B cell (primary cell): ENCODE results near the gene LRRC15. TPM values are rescaled to one million over a fixed set of nuclear protein-coding genes. Genes with fewer than 3 reads are reported as not detected.

Source experiments
- ATAC-seq: fragments of 200-7000 bp; cut with Tn5 transposase; one replicate; pipeline ENCODE4 v1.10.0; 2021; ENCODE audit warnings: low read depth, mild to moderate bottlenecking, moderate number of reproducible peaks, moderate library complexity
- CTCF ChIA-PET: fragments of 350-600 bp; sonication (Branson Sonifier 250); formaldehyde crosslinking; loops from one replicate; lab custom pipeline; 2021; ENCODE audit warnings: antibody characterized with exemption, inconsistent platforms; lab: Charles Lee
- POLR2A ChIA-PET: fragments of 350-600 bp; sonication (Branson Sonifier 250); formaldehyde crosslinking; loops from one replicate; lab custom pipeline; 2021; ENCODE audit warnings: antibody characterized with exemption; lab: Charles Lee
- DNase-seq: peaks from one replicate; pipeline ENCODE4 v3.0.0; 2013
- H2AFZ ChIP-seq: 2 replicates; pipeline ENCODE4 v1.6.1; 2012; ENCODE audit warnings: mild to moderate bottlenecking, low read depth, low read length; ENCODE audit not compliant: insufficient read depth, poor library complexity, severe bottlenecking
- H3K27ac ChIP-seq, 2 donors: 1 replicate in 1 of 2; 2 replicates in 1 of 2; pipeline ENCODE4 v1.5.1; 2012 to 2013; ENCODE audit warnings: low read length in 2 of 2, mild to moderate bottlenecking in 2 of 2, moderate library complexity in 1 of 2
- H3K27me3 ChIP-seq, 4 experiments: fragments of 200-600 bp in 1 of 4; sonication (generic) in 1 of 4; replicated peaks in 1 of 4; 1 replicate in 2 of 4; 2 replicates in 2 of 4; pipeline versions ENCODE4 v1.6.1 to v1.7.0; 2013 to 2016; ENCODE audit warnings: low read length in 3 of 4, mild to moderate bottlenecking in 2 of 4, mixed read lengths in 1 of 4, moderate library complexity in 1 of 4; ENCODE audit not compliant: insufficient read depth in 4 of 4, control insufficient read depth in 3 of 4; ENCODE audit errors: control extremely low read depth in 1 of 4
- H3K36me3 ChIP-seq, 2 experiments: replicated peaks in 1 of 2; 1 replicate in 1 of 2; 2 replicates in 1 of 2; pipeline versions ENCODE4 v1.6.1 to v1.7.1; 2013; ENCODE audit warnings: low read length in 1 of 2; ENCODE audit not compliant: insufficient read depth in 2 of 2, control insufficient read depth in 1 of 2; ENCODE audit errors: control extremely low read depth in 1 of 2, extremely low read depth in 1 of 2
- H3K4me1 ChIP-seq, 2 donors: fragments of 200-600 bp in 1 of 2; sonication (generic) in 1 of 2; 1 replicate in 1 of 2; 2 replicates in 1 of 2; pipeline versions ENCODE4 v1.5.1 to v1.6.1; 2013 to 2017; ENCODE audit warnings: low read length in 2 of 2; ENCODE audit not compliant: control insufficient read depth in 2 of 2, insufficient read depth in 2 of 2
- H3K4me2 ChIP-seq: replicated peaks from 2 replicates; pipeline ENCODE3; 2012; ENCODE audit warnings: mild to moderate bottlenecking, low read depth, low read length; ENCODE audit not compliant: poor library complexity, severe bottlenecking
- H3K4me3 ChIP-seq, 5 experiments: fragments of 200-600 bp in 1 of 5; sonication (generic) in 1 of 5; 1 replicate in 3 of 5; 2 replicates in 2 of 5; pipeline versions ENCODE4 v1.5.1 to v1.7.0; 2011 to 2016; ENCODE audit warnings: low read length in 4 of 5, mild to moderate bottlenecking in 4 of 5, low read depth in 2 of 5, control low read depth in 1 of 5, moderate library complexity in 1 of 5; ENCODE audit not compliant: insufficient read depth in 1 of 5; ENCODE audit errors: control extremely low read depth in 1 of 5, extremely low read depth in 1 of 5
- H3K79me2 ChIP-seq: fragments of 200-600 bp; sonication (generic); one replicate; pipeline ENCODE4 v1.6.0; 2016; ENCODE audit warnings: low read length; ENCODE audit not compliant: control insufficient read depth, insufficient read depth
- H3K9ac ChIP-seq: fragments of 200-600 bp; sonication (generic); 2 replicates; pipeline ENCODE4 v1.6.1; 2017; ENCODE audit warnings: mild to moderate bottlenecking, low read length, moderate library complexity
- H3K9me3 ChIP-seq, 3 donors: one replicate each; pipeline versions ENCODE4 v1.6.1 to v1.7.1; 2013; ENCODE audit warnings: low read length in 2 of 3; ENCODE audit not compliant: control insufficient read depth in 2 of 3, insufficient read depth in 1 of 3; ENCODE audit errors: control extremely low read depth in 1 of 3
- H4K20me1 ChIP-seq: 2 replicates; pipeline ENCODE4 v1.6.0; 2012; ENCODE audit warnings: mild to moderate bottlenecking, low read length; ENCODE audit not compliant: insufficient read depth, control insufficient read depth, poor library complexity, severe bottlenecking
- H3K27ac Mint-ChIP-seq: one replicate; pipeline ENCODE4 v1.8.0; 2021; ENCODE audit warnings: mixed read lengths
- H3K27me3 Mint-ChIP-seq: one replicate; pipeline ENCODE4 v1.8.0; 2021; ENCODE audit warnings: mixed read lengths
- H3K4me1 Mint-ChIP-seq: one replicate; pipeline ENCODE4 v1.8.0; 2021; ENCODE audit warnings: mixed read lengths
- H3K4me3 Mint-ChIP-seq: one replicate; pipeline ENCODE4 v1.8.0; 2021; ENCODE audit warnings: mixed read lengths
- H3K9me3 Mint-ChIP-seq: one replicate; pipeline ENCODE4 v1.8.0; 2022; ENCODE audit warnings: mixed read lengths; ENCODE audit not compliant: insufficient read depth
- CTCF ChIP-seq: fragments of 200-600 bp; IDR thresholded peaks from one replicate; pipeline ENCODE4 v1.8.0; 2022; ENCODE audit warnings: antibody characterized with exemption, mild to moderate bottlenecking
- EZH2 ChIP-seq: IDR thresholded peaks from 2 replicates; pipeline ENCODE4 v1.6.1; 2012; ENCODE audit warnings: borderline replicate concordance, low read depth, mild to moderate bottlenecking, moderate library complexity, low read length; ENCODE audit not compliant: insufficient read depth, poor library complexity, severe bottlenecking
- WGBS: methylation state at CpG from one replicate; pipeline ENCODE4 v1.1.5; 2013; ENCODE audit warnings: missing lambda C conversion rate; ENCODE audit not compliant: insufficient coverage; 5-methylcytosine and 5-hydroxymethylcytosine counted together
- intact Hi-C: fragments of 100-400 bp; cut with micrococcal nuclease; formaldehyde crosslinking; loops from one replicate; pipeline ENCODE4 v1.10.0; 2022
- polyA plus RNA-seq: library from polyadenylated mRNA; depleted of rRNA; stranded (reverse); fragments of >200 nt; gene quantifications from 2 replicates; pipeline ENCODE4 v1.2.3, GENCODE V29; 2012
- total RNA-seq, 2 donors: library from RNA; stranded (reverse); fragments of 120-200 nt in 1 of 2; gene quantifications; 1 replicate in 1 of 2; 2 replicates in 1 of 2; pipeline versions ENCODE4 v1.2.3 to v1.2.4, GENCODE V29; 2013 to 2022

LRRC15 gene
- total and polyA plus RNA-seq, 2 donors (not counting 1 experiment from before 2014, with no cell fraction given), result not detected

GRCh38 chr3:194367992-194368841 is 1.3 kb downstream of the LRRC15 start:
- H3K9me3 ChIP-seq, result peaks cover 0 to 3% (median 0%) of the 10 kb centered on the region in 3 donors
- DNase-seq (no peak), ATAC-seq (no peak)
- no peaks in the 10 kb centered on the region for H3K36me3 ChIP-seq
- H3K27me3 ChIP-seq, result peaks cover 0 to 25% (median 5%) of the 10 kb centered on the region in 4 experiments
- H4K20me1 ChIP-seq, result no peaks in the 10 kb centered on the region
- Mint-ChIP-seq H3K9me3 (no peaks in the 10 kb centered on the region), H3K27me3 (peaks cover 37% of the 10 kb centered on the region), H3K4me1 (no peaks in the 10 kb centered on the region), H3K4me3 (no peak overlapping the region), H3K27ac (no peak overlapping the region)
- POLR2A ChIA-PET, result no interaction called here
- no peak overlapping the region for H2AFZ ChIP-seq
- H3K4me1 ChIP-seq, result no peaks in the 10 kb centered on the region
- no peak overlapping the region for H3K9ac ChIP-seq
- WGBS, result 38% methylated on average over 18 of the region's 18 CpGs
- TF ChIP-seq CTCF (no peak), EZH2 (no peak)
- intact Hi-C loops, result no loop called here
- H3K27ac ChIP-seq, result no peak overlapping the region
- CTCF ChIA-PET, result no interaction called here
- no peak overlapping the region for H3K4me3 ChIP-seq
- H3K4me2 ChIP-seq, result no peak overlapping the region
- no peaks in the 10 kb centered on the region for H3K79me2 ChIP-seq

- Histone ChIP-seq H2AFZ (no peak overlapping the region), H3K27me3 (peaks cover 0 to 25% (median 5%) of the 10 kb centered on the region in 4 experiments), H3K4me1 (no peaks in the 10 kb centered on the region), H3K79me2 (no peaks in the 10 kb centered on the region), H3K9ac (no peak overlapping the region), H3K4me2 (no peak overlapping the region), H3K9me3 (no peaks in the 10 kb centered on the region), H3K36me3 (no peaks in the 10 kb centered on the region), H4K20me1 (no peaks in the 10 kb centered on the region), H3K27ac (no peak overlapping the region), H3K4me3 (no peak overlapping the region)
- H3K9me3 Mint-ChIP-seq, result no peaks in the 10 kb centered on the region
- no peak for DNase-seq
- ChIA-PET POLR2A (no interaction called here), CTCF (no interaction called here)
- no peak for TF ChIP-seq EZH2
- peaks cover 36% of the 10 kb centered on the region for H3K27me3 Mint-ChIP-seq
- 90% methylated on average over 10 of the region's 12 CpGs for WGBS
- H3K4me1 Mint-ChIP-seq, result no peaks in the 10 kb centered on the region
- no peak overlapping the region for H3K4me3 Mint-ChIP-seq
- ATAC-seq, result no peak
- intact Hi-C loops, result no loop called here
- no peak overlapping the region for H3K27ac Mint-ChIP-seq
These were observed 3.5 kb downstream of the LRRC15 start for GRCh38 chr3:194365978-194366490.
